Lower leg skin (tissue), 4 donors: Measurements from ENCODE around the gene RGS12. TPM values are rescaled to one million over a fixed set of nuclear protein-coding genes. Genes with fewer than 3 reads are reported as not detected.

Source experiments
- DNase-seq, 2 donors: peaks; one replicate each; pipeline ENCODE4 v3.0.0-alpha.2; 2019; ENCODE audit warnings: low spot score in 2 of 2
- H3K4me3 ChIP-seq: fragments of 200-600 bp; sonication (generic); 2 replicates; pipeline ENCODE4 v1.5.1; 2017; ENCODE audit warnings: mild to moderate bottlenecking, low read depth; ENCODE audit not compliant: poor library complexity, severe bottlenecking
- CTCF ChIP-seq, 3 donors: fragments of 450-650 bp; IDR thresholded peaks; one replicate each; pipeline ENCODE4 v1.5.1; 2016; ENCODE audit warnings: antibody characterized with exemption in 3 of 3, mild to moderate bottlenecking in 3 of 3, moderate library complexity in 2 of 3
- POLR2A ChIP-seq, 2 donors: fragments of 450-650 bp; IDR thresholded peaks; one replicate each; pipeline ENCODE4 v1.6.1; 2016 to 2017; ENCODE audit warnings: antibody characterized with exemption in 2 of 2, mild to moderate bottlenecking in 1 of 2, moderate library complexity in 1 of 2
- WGBS, 2 donors: methylation state at CpG; one replicate each; pipeline ENCODE4 v1.1.5; 2018; 5-methylcytosine and 5-hydroxymethylcytosine counted together
- intact Hi-C: fragments of 100-400 bp; cut with DNase I; formaldehyde crosslinking; loops from one replicate; pipeline ENCODE4 v1.15.0; 2023; ENCODE audit warnings: low total_unique reads
- total RNA-seq, 4 donors: library from RNA; depleted of rRNA; stranded (reverse); fragments of >200 nt; gene quantifications; one replicate each; pipeline ENCODE4 v1.1.0, GENCODE V29; 2016

RGS12 gene
- total RNA-seq, 4 donors from 2014 or later = 47.5 to 92.6 (median 80.6) TPM

GRCh38 chr4:3336382-3337356 lies 43.8 kb downstream of the RGS12 start:
- TF ChIP-seq CTCF (IDR thresholded peaks at IDR 0.05) (no peak), POLR2A (IDR thresholded peaks at IDR 0.05) (no peak)
- intact Hi-C loops = no loop called here
- no peak overlapping the region for H3K4me3 ChIP-seq
- 92 to 94% methylated on average over 14 of the region's 14 CpGs for WGBS, 2 donors
- no peak for DNase-seq

DNA sequence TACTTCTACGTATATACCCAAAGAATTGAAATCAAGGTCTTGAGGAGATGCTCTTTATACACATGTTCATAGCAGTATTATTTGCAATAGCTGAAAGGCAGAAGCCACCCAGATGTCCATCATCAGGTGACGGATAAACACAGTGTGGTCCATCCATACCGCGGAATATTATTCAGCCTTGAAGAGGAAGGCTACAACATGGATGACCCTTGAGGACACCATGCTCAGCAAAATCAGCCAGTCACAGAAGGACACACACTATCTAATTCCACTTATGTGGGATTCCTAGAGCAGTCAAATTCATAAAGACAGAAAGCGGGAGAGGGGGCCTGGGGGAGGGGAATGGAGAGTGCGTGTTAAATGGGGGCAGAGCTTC lies 44.5 kb downstream of the RGS12 start:
- intact Hi-C loops = no loop called here
- H3K4me3 ChIP-seq = no peak overlapping the region
- 97 to 98% methylated on average over 6 of the region's 6 CpGs for WGBS, 2 donors
- DNase-seq = no peak
- TF ChIP-seq CTCF (IDR thresholded peaks at IDR 0.05) (no peak), POLR2A (IDR thresholded peaks at IDR 0.05) (no peak)

- WGBS, 2 donors = 78 to 89% methylated on average over 8 of the region's 8 CpGs
- intact Hi-C loops = no loop called here
- no peak for DNase-seq
- TF ChIP-seq POLR2A (IDR thresholded peaks at IDR 0.05) = no peak
- no peak for TF ChIP-seq CTCF (IDR thresholded peaks at IDR 0.05)
- no peak overlapping the region for H3K4me3 ChIP-seq
These were observed 45.0 kb downstream of the RGS12 start for GRCh38 chr4:3337811-3338210.

DNA sequence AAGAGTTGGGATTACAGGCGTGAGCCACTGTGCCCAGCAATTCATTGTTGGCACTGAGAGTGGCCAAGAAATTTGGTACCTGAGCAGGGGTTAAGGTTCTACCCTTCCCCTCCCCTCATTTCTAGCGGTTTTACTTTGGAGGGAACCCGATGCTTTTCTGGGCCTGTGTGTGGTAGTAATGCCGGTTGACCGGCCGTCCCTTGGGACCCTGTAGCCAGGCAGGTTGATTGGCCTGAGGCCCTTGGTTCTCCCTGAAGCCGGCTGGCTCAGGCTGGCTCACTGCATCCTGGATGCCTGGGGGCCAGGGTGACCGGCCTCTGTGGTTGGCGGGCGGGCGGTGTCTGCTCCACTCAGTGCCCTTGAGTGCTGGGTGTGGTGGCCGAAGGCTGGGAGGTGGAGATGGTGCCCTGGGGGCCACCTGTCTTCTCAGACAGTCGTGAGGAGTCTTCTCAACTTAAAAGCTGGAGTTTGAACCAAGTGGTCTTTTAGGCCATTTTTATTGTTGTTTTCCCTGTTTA lies 45.6 kb downstream of the RGS12 start:
- intact Hi-C loops = no loop called here
- TF ChIP-seq POLR2A (IDR thresholded peaks at IDR 0.05) = no peak
- no peak for TF ChIP-seq CTCF (IDR thresholded peaks at IDR 0.05)
- no peak overlapping the region for H3K4me3 ChIP-seq
- 86 to 95% methylated on average over 8 to 13 of the region's 13 CpGs for WGBS, 2 donors
- no peak for DNase-seq

- WGBS, 2 donors = 91 to 92% methylated on average over 10 of the region's 10 CpGs
- H3K4me3 ChIP-seq = no peak overlapping the region
- no peak for TF ChIP-seq POLR2A (IDR thresholded peaks at IDR 0.05)
- no peak for TF ChIP-seq CTCF (IDR thresholded peaks at IDR 0.05)
- intact Hi-C loops = no loop called here
- no peak for DNase-seq
These were observed 46.2 kb downstream of the RGS12 start for GRCh38 chr4:3338976-3339531.
